NCI-H345 (cell line): ENCODE data around the gene PKP4.

Source experiments
- DNase-seq: peaks from one replicate; lab custom pipeline; 2025; lab: John Stamatoyannopoulos, UW

PKP4 gene

GRCh38 chr2:158600155-158600802, 143.5 kb downstream of the PKP4 start:
- no peak for DNase-seq

- DNase-seq: no peak
These were observed 145.3 kb downstream of the PKP4 start for GRCh38 chr2:158602027-158602426.

- DNase-seq: no peak
These were observed 146.5 kb downstream of the PKP4 start for GRCh38 chr2:158603205-158603604.

GRCh38 chr2:158603986-158604385, 147.2 kb downstream of the PKP4 start:
- no peak for DNase-seq

- DNase-seq: no peak
These were observed 153.3 kb downstream of the PKP4 start for GRCh38 chr2:158610059-158610458.

- no peak for DNase-seq
These were observed 159.8 kb downstream of the PKP4 start for GRCh38 chr2:158616480-158617000.

- no peak for DNase-seq
These were observed 162.2 kb downstream of the PKP4 start for GRCh38 chr2:158618891-158619490.

- no peak for DNase-seq
These were observed 162.7 kb downstream of the PKP4 start for GRCh38 chr2:158619496-158619895.

GRCh38 chr2:158620656-158621055, 163.9 kb downstream of the PKP4 start:
- DNase-seq: no peak

- DNase-seq: no peak
These were observed 167.4 kb downstream of the PKP4 start for GRCh38 chr2:158624071-158624667.

- no peak for DNase-seq
These were observed 168.2 kb downstream of the PKP4 start for GRCh38 chr2:158624961-158625360.

GRCh38 chr2:158629116-158629515, 172.4 kb downstream of the PKP4 start:
- no peak for DNase-seq

GRCh38 chr2:158633261-158633660, 176.5 kb downstream of the PKP4 start:
- no peak for DNase-seq

GRCh38 chr2:158634627-158635026, 177.9 kb downstream of the PKP4 start:
- no peak for DNase-seq

- no peak for DNase-seq
These were observed 179.3 kb downstream of the PKP4 start for GRCh38 chr2:158635961-158636601.

GRCh38 chr2:158637357-158637756, 180.6 kb downstream of the PKP4 start:
- DNase-seq: no peak

GRCh38 chr2:158644139-158644538, 187.4 kb downstream of the PKP4 start:
- DNase-seq: no peak

GRCh38 chr2:158645299-158645698, 188.5 kb downstream of the PKP4 start:
- no peak for DNase-seq

GRCh38 chr2:158647436-158648231, 190.9 kb downstream of the PKP4 start:
- DNase-seq: no peak

- DNase-seq: no peak
These were observed 193.1 kb downstream of the PKP4 start for GRCh38 chr2:158649846-158650245.

GRCh38 chr2:158650646-158651357, 194.1 kb downstream of the PKP4 start:
- no peak for DNase-seq
